HG03175 (cell line): ENCODE measurements around the gene SLC35E1.
A peak's percentile ranks its signal among the peaks of the same experiment; 100 is the strongest.

Experiments
- ATAC-seq: cut with Tn5 transposase; IDR thresholded peaks from one replicate; pipeline ENCODE4 v1.9.1; 2021; ENCODE audit warnings: mild to moderate bottlenecking, moderate library complexity; ENCODE audit not compliant: unreplicated experiment

SLC35E1 gene

DNA sequence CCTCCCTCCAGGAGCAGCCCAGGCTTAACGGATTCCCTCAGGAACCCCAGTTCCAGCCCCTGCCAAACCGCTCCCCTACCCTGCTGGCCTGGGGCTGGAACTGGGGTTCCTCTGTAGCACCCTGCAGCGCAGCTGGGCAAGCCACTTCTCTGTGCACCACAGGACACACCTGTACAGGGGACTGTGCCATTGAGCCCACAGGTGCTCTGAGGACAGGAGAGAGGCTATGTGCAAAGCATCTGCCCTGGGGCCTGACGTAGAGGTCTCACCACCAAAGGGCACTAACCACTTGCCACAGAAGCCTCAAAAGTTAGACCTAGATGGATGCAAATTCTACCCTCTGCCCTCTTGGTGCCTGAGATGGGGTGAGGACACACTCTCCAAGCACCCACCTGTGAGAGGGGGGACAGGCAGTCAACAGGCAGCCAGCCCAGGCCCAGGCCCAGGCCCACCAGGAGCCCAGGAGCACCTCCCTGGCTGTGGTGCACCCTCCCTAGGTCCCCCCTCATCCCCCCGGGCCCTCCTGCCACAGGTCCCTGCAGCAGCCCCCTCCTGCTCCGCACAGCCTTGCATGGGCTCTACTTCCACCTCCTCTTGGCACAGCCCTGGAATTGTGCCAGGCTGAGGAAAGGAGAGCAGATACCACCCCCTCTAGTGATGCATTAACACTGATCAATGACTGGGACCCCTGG is 27.6 kb upstream of the SLC35E1 start:
- ATAC-seq: no peak

DNA sequence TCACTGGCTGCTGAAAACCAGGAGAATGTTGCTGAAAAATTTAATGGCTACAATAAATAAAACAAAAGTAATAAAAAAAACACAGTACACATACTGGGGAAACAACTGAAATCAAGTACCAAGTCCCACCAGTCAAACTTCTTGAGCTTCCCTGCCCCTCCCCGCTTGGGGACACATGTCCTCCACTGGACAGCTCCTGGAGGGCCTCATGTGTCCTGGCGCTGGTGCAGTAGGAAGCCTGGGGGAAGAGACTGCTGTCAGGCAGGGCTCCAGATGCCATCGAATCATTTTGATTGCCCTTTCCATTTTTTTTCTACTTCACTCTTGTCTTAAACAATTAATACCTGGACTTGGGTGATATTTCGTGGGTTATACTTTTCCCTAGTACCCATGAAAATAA is 26.6 kb upstream of the SLC35E1 start:
- no peak for ATAC-seq

DNA sequence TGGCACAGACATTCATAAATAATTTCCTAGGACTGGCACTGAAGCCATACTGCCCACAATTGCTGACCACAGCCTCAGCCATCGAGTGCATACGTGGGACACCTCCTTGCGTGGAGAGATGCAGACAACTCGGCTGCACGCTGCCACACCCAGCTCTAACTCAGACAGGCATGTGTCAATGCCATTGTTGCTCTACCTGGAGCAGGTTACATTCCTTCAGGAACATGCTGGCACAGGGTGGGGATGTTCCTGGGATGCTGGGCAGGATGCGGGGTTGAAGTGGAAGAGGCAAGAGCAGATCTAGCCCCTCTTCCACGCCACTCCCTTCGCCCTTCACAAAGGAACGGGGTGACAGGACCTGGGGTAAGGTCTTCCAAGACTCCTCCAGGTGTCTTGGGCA is 24.2 kb upstream of the SLC35E1 start:
- ATAC-seq: no peak

DNA sequence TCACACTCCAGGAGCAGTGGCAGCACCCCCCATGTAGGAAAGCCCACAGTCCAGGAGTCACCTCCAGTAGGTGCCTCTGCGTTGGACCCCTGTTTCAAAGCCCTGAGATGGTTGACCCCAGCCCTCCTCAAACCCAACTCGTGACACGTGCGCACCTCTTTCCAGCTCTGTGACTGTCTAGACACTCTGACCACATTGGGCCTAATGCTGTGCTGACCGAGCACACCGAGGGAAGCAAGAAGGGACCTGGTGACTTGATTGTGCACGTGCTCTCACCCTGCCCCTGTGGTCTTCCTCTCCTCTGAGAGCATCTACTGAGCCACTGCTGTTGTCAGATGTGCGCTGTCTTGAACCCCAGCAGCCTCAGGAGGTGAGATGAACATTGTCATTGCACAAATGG is 22.9 kb upstream of the SLC35E1 start:
- no peak for ATAC-seq

DNA sequence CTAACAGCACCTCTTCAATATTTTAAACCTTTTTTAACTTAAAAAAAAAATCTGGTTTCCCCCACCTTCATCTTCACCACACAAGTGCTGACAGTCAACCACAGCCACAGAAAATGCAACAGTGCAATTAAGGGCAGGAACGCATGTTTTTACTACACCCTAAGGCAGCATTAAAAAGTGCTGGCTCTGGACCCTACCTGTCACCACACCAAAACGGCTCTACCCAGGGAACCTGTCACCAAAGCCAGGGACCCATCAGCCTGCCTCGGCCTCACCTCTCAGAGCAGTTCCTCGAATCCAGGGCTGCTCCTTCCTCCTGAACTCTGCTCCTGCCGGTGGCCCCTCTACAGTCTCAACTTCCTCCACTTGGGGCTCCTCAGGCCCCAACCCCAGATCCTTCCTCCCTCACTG is 22.5 kb upstream of the SLC35E1 start:
- ATAC-seq: no peak

DNA sequence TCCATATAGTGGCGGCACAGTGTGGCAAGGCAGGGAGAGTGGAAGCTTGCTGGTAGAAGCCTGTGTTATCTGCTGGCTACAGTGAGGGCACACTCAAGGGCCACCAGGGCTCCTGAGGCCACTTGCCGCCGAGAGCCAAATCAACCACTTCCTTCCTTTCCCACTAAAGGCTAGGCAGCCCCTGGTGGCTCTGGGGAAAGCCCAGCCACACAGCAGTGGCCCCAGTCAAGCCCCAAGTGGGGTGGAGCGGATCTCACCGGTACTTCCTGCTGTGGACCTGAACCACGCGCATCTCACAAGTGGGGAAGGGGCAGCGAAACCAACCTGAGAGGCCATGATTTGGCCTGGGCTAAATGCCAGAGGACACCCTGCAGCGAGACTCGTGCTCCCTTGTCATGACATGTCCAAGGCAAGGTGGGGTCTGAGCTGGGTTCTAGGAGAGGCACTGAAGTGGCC is 21.9 kb upstream of the SLC35E1 start:
- no peak for ATAC-seq

DNA sequence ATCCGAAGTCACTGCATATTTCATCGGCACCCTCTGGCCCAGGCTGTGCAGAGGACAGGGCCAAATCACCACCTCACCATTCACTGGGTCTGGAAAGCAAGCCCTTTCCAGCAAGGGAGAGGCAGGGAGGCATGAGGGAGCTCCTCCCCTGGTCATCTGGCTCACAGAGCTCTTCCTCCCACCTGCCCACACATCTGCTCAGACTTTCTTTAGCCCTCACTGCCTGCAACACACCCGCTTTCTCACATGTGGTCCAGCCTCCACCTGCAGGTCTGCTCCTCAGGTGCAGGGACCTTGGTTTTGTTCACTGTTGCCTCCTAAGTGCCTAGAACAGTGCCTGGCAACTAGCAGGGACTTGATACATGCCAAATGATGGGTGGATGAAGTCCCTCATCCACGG is 21.0 kb upstream of the SLC35E1 start:
- no peak for ATAC-seq

DNA sequence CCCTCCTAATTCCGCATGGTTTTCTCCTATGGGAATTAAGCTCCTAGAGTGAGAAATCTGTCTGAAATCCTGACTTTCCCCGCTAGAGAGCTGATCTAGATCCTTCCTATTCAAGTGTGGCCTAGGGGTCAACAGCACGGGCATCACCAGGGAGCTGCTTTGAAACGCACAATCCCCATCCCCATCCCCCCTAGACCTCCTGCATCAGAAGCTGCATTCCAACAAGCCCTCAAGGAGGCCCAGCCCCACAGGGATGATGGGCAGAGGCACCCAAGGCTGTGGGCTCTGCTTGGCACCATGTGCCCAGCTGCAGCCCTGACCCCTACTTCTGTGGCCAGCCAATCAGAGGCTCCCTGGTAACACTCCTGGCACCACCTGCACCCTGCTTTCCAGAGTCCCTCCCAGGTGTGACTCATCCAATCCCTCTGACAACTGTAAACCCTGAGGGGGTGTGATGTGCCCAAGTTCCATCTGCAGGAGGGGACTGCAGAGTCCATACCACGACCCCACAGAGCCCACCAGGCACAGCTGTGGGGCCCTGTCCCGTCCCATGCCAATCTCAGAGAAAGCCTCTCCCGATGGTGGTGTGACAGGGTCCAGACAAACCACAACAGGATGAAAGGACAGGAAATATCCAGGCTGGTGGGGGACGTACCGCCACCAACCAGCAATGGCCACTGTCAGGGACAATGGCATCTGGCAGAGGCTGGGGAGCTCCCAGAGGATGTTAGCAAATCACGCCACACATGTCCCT is 19.8 kb upstream of the SLC35E1 start:
- no peak for ATAC-seq

DNA sequence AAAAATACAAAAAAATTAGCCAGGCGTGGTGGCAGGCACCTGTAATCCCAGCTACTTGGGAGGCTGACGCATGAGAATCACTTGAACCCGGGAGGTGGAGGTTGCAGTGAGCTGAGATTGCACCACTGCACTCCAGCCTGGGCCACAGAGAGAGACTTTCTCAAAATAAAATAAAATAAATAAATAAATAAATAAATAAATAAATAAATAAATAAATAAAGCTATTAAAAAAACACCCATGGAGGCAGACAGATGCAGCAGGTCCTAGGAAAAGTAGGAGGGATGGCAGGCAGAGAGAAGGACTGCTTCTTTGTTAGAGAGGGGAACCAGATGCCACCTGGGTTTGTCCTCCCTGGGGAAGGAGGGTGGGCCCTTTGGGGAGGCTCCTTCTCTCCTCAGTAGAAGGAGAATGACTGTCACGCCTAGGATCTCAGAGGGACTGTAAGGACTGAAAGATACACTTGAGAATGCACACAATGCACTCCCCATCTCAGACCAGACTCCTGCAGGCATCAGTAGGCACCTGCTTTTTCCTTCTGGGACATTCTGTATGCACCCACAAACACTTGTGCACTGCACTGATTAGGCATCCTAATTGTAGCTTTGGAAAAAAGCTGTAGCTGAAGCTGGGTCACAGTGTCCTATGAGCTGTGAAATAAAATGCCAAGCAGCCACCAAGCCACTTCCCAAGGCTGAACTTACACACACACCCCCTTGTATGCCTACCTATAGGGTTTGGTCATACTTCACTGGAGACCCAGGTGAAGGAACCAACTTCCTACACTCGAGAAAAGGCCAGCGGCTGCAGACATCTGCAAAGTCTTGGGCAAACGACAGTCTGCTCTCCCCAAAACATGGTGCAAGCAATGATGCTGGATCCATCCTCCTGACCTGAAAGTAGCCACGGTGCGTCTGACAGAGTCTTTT is 18.9 kb upstream of the SLC35E1 start:
- ATAC-seq: no peak

DNA sequence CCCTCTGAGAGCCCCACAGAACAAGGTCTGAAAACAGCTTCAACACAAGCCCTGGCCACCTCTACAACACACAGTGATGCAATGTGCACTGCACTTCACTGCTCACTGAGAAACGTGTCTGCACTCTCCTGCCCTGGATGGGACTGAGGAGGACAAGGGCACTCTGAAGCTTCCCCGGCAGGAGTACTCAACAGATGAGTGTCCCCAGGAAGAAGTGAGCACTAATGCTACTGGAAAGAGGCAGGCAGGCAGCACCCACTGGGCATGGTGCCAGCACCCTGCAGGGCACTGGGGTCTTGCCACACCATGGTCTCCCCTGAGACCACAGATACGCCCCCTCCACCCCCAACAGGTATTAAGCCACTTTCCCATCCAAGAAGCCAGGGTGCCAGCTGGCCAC is 17.7 kb upstream of the SLC35E1 start:
- no peak for ATAC-seq

DNA sequence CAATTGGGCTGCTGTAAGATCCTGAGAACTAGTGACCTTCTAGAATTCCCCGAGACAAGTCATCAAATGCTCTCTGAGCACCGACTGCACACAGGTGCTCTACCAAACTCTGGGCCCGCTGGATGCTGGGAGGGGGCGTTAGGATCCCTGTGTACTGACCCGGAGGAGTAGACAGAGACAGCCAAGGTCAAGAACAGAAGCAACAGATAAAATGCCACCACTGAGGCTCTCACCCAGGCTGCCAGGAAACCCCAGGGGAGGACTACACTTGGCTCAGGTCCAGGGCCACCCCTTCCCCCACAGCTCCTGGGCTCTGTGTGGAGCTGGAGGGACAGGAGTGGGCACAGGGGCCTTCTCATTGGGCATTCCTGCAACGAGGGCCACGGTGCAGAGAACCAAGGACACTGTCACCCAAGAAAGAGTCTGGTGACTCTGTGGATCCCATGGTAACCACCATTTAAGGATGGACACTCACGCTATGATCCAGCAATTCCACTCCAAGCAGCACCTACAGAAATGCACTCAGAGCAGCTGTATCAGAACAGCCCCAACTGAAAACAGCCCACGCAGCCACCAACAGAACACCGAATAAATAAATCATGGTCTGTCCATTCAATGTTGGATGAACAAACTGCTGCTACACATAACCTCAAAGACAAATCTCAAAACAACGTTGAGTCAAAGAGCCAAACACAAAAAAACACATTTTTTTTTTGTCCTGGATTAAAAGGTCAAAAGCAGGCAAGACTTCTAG is 16.8 kb upstream of the SLC35E1 start:
- ATAC-seq: no peak

DNA sequence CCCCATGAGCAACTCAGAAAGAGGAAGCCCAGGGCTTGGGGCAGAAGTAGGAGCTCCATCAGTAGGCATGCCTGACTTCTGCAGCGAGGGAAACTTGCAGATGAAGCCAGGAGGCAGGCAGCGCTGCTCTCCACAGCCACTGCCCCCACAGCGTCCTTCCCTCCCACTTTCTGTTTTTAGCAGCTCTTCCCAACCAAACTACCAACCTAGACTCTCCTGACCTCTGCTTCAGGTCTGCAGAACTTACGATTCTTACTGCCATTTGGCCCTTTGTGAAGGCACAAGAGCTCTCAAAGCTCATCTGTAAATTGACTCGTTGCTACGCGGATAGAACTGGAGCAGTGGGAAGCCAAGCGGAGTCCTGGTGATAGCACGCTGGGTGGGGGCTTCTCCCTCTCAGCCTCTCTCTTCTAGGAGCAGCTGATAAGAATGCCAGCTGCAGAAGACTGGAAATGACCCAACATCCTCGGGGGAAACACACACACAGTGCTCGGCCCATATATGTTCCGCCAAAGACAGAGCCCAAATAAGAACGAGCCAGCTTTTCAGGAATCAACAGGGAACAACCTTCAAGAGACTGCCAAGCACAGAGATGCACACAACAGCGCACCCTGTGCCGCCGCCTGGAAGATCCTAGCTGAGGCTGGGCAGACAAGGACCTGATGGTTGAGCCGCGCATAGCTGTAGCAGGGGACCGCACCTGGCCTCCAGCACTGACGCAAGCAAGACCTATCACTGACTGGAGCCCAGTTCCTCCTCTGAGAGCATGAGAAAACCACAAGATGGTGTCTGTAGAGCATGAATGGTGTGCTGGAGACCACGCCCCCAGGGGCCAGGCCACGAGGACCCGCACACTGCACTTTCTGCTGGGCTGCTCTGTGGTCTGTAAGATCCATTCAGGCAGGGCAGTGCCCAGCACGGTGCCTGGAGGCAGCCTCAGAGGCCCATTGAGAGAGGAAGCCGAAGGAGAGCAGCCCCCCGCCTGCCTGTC is 15.9 kb upstream of the SLC35E1 start:
- peak; percentile 45 for ATAC-seq

DNA sequence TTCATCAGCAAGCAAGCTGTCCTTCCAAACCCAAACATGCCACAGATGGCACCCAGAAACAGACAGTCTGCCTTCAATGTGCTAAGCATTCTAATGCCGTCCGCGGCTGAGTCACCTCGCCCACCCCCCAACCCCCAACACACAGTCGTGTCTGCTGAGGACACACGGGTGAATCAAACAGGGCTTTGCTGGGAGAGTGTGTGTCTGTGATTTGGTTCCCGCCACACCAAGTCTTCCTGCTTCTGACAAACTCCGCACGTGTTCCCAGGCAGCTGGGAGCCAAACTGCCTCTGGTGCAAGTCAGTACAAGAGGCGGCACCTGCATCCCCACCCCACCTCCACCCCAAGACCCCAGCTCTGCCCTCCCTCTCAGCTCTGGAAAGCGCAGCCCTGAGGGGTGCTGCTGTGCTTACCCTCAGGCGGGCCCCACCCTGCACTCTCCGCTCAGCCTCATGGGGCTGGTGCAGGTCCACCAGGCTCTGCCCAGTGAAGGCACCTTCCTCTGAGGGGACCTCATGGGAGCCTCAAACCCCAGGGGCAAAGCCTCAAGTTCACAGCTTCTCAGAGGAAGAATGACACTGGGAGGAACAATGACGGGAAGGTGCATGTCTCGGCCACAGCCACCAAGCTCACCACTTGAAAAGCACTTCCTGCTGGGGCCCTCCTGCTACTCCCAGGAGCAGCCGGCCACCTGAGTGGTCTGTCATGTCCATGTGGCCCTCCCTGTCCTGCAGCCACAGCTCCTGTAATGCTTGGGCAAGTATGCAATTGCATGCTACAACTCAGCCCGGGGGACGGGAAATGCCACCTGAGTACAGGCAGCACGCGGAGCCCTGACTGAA is 15.0 kb upstream of the SLC35E1 start:
- no peak for ATAC-seq

DNA sequence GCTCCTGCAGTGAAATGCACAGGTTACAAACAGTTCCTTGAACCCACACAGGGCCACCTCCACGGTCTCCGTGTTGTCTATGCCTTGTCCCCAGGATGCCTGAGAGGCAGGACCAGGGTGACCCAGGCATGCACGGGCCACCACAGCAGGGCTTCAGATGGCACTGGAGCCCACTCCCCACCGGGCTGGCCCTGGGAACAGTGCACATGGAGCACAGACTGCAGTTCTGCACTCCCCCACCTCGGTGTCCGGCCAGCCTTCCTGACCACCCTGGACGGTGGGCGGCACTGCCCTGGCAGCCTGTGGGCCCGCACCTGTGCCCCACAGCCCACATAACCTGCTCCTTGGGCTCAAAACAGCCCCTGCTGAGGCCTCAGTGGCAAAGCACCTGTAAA is 14.3 kb upstream of the SLC35E1 start:
- no peak for ATAC-seq

DNA sequence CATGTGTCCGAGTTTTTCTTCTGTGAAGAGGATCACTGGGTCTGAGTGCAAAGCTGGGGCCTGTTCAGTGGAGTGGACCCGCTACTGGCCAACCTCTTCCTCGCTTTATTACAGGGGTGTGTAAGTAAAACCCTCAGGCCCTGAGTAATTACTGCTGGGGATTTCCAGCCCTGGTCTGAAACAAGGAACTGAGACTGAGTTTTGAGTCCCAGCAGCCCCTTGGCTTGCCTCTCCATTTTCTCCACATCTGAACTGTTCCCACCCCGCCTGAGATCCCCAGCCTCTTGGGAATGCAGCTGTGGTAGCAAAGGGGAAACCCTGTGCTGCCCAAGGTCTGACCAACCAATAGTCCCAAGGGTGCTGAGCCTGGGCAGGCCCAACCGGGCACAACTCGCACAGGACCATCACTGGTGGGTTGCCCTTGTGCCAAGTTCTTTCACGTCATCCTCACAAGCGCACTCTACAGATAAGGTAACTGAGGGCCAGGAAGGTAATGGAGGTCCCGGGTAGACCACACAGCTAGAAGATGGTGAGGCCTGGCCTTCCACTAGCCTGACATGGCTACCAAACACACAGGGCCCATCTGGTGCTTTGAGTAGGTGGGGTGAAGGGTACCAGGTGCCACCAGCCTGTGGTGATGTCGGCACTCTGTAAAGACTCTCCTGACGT is 13.7 kb upstream of the SLC35E1 start:
- no peak for ATAC-seq

DNA sequence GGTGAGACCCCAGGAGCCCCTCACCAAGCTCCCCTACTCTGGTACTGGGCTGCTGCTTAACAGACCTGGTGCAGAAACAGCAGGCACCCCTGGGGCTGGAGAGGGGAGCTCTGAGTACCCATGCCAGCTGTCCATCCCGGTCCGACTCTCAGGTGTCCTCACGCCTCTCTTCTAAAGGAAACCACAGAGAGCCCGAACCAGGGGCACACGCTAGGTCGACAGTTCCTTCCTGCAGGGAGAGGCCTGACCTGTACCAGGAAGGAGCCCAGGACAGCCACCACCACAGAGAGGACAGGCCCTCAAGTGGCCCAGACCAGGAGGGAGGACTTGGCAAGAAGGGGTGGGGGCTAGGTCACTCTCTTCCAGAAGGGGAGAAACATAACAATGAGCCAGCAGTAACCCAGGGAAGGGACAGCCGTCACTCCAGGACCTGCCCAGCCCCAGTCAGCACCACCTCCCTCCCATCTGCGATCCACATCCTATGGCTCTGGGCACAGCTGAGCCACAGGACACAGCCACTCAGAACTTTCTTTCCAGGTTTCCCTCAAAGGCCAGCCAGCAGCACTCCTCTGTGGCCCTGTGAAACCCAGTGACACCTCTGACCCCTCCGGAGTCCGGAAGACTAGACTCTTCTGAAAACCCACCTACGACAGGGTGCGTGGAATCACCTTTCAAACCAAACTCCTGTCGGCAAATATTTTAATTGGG is 13.0 kb upstream of the SLC35E1 start:
- no peak for ATAC-seq

DNA sequence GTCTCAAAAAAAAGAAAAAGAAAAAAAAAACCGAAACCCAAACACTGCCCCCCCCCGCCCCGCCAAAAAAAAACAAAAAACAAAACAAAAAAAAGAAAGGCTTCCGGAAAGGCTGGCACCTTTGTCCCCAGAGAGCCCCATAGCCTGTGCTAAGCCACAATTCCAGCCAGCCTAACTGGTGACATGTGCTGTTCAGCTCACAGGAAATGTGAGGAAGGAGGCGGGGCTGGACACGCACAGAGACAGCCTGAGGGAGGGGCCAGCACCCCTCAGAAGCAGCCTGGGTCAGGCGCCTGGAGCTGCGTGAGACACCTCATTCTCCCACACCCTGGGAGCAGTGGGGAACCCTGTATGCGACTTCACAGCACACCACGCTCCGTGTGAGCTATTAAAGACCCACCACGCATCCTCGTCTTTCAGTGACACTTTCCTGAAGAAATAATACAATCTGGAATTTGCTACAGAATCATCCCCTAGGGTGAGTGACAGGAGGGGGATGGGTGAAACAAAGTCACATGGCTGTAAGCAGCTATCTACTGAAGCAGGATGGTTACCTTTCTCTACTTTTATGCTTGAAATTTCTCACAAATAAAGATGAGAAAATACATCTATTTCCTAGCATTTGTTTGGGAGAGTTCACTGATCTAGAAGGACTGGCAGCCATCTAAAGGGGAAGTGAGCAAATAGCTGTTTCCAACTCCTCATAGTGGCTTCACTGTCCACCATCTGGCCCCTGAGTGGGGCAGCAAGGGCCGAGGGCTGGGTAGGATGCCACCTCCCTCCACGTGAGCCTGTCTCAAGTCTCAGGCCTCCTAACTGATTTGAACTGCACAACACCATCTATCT is 12.3 kb upstream of the SLC35E1 start:
- ATAC-seq: peak; percentile 62
